ENCODE data around the gene CSTF1.

The CSTF1 gene

GRCh38 chr20:56430957-56431356, 38.5 kb downstream of the CSTF1 start:
- no peak for DNase-seq

DNA sequence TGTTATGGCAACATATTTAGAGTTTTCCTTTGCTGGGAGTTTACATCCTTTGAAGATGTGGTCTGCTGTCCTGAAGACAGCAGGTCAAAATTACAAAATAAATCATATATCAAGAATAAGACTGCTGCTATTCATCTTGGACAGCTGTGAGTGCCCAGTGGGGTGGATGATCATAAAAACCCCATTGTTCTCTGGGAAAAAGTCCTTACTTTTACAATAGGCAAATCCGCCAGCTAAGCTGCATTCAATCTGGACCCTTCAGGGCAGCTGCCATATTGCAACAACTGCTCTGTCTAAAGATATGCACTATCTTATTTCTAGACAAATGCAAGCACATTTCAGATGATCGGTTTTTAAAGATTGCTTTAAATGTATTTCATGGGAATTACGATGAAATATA, 39.0 kb downstream of the CSTF1 start:
- DNase-seq = no peak

- DNase-seq = no peak
Measured at GRCh38 chr20:56433221-56433879, 40.9 kb downstream of the CSTF1 start.

DNA sequence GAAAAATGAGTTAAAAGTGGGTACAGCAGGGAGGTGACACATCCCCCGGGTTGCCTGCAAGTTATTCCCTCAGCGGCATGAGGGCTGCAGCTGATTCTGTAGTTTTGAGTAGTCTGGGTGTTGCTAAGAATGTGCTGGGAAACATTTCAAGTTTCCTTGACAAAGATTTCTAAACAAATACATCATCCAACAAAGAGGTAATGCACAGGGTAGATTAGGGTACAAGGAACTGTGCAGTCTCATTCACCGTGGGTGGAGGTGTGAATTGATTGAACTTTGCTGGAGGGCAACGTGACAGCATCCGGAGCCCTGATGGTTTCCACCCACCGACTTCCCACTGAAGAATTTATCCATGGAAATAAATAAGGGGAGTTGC, 41.4 kb downstream of the CSTF1 start:
- DNase-seq = no peak

DNA sequence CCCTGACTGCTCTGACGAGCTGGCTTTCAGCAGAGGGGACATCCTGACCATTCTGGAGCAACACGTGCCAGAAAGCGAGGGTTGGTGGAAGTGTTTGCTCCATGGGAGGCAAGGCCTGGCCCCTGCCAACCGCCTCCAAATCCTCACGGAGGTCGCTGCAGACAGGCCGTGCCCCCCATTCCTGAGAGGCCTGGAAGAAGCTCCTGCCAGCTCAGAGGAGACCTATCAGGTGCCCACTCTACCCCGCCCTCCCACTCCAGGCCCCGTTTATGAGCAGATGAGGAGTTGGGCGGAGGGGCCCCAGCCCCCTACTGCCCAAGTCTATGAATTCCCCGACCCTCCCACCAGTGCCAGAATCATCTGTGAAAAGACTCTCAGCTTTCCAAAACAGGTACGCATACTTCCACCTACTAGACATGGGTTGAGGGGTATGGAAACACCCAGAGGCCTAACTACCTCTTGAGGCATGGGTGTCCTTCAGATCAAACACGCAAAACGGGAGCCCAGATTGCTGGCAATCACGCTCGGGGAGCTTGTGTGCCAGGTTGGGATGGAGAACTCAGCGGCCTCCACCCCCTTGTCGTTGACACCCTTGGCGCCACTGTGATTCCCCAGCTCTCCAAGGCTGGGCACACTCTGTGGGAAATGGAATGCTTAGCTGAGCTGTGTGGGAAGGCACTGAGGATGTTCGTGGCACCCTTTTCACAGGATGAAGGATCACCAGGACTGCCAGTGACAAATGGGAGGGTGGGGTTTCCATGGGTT, 44.9 kb downstream of the CSTF1 start:
- DNase-seq = no peak

GRCh38 chr20:56438284-56438683, 45.8 kb downstream of the CSTF1 start:
- DNase-seq = no peak

GRCh38 chr20:56439771-56440291, 47.4 kb downstream of the CSTF1 start:
- DNase-seq = peak; percentile 20

- peak; percentile 58 for DNase-seq
Measured at GRCh38 chr20:56440346-56441007, 48.0 kb downstream of the CSTF1 start.

DNA sequence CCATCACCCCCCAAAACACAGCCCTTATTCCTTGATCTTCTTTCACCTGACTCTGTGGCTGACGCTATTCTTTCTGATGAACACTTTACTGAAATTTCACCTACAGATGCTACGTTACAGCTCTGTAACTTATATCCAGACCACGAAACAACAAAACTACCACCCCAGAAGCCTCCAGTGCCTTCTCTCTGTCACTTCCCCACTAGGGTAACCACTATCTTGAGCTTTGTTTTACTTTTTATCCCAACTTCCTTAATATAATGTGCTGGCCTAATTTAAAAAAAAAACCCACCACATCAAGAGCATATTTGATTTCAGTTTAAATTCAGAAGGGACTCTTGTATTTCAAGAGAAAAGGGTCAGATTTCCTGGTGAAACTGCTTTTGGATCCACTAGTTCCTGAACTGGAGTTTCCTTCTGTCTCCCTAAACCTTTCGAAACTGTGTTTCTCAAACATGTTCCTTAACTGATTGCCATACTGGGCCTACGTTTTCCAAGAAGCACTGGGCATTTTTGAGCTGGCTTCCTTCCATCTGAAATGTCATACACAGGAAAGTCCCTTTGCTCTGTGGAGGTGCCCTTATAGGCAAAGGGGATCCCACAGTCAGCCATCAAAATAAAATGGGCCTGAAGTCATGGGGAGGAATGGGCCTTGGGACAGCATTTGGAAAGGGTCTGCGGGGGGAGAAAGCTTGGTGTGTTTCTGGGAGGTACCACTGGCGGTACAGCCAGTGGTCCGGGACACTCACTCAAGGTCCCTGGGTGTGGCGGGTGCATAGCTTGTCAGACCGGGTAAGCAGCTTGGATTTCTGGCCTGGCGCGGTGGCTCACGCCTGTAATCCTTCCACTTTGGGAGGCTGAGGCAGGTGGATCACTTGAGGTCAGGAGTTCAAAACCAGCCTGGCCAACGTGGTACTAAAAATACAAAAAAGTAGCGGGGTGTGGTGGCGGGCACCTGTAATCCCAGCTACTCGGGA, 50.2 kb downstream of the CSTF1 start:
- no peak for DNase-seq

- no peak for DNase-seq
Measured at GRCh38 chr20:56443654-56444540, 51.5 kb downstream of the CSTF1 start.

DNA sequence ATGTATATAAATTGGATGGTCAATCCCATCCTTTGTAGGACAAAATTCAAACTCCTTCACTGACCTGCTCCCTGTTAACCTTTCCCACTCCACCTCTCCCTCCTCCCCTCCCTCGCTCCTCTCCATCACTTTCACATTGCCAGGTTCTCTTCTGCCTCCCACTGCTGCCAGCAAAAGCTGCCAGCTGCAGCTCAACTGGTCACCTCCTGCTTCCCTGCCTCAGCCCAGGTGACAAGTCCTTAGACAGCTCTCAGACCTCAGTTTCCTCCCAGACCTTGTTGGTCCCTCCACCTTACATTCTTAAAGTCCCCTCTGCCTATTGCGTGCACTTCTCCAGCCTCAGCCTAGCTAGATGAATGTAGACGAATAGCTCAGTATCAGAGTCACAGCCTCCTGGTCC, 52.7 kb downstream of the CSTF1 start:
- no peak for DNase-seq

GRCh38 chr20:56445540-56445939, 53.1 kb downstream of the CSTF1 start:
- DNase-seq = no peak

- no peak for DNase-seq
Measured at GRCh38 chr20:56447227-56447626, 54.8 kb downstream of the CSTF1 start.

DNA sequence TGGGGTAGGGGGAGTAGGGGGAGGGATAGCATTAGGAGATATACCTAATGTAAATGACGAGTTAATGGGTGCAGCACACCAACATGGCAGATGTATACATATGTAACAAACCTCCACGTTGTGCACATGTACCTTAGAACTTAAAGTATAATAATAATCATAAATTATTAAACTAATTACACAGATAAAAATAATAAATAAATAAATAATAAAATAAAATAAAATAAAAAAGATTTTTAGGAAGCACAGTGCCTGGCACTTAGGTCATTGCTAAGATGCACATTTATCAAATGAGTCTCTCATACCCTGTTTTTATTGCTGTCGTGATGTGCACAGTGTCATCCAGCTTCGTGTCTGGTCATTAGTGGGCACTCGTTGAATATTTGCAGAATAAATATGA, 57.0 kb downstream of the CSTF1 start:
- no peak for DNase-seq

GRCh38 chr20:56451056-56451765, 58.8 kb downstream of the CSTF1 start:
- no peak for DNase-seq

DNA sequence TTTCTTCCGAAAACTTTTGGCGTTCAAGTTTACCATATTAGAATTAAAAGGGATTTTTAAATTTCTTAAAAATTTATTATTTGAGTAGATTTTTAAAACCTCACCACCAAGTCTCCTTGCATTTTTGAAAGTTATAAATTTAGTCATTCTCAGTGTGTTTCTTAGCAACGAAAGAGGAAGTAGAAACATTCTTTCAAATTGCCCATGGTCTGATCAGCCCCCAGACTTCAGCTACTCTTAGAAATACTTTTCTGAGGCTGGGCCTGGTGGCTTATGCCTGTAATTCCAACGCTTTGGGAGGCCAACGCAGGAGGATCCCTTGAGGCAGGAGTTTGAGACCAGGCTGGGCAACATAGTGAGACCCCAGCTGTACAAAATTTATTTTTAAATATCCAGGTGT, 60.9 kb downstream of the CSTF1 start:
- no peak for DNase-seq

DNA sequence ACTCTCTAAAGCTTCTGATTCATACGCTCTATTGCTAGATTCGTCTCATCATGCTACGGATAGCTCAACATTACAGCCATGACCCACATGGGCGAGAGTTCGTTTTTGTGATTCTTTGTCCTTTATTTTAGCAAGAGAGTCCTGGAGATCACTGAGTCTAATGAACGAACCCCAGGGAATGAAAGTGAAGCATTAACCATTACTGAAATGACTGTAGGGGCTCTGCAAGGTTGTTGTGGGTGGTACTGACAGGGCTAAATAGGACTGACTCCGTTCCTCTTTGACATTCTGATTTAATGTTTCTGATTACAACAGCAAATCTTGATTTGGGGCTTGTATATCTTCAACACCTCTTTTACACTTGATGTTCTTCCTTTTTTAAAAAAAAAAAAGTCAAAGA, 62.3 kb downstream of the CSTF1 start:
- no peak for DNase-seq

Data from activated gamma-delta T cell treated with Interleukin-2 at 50 U/mL for 16 hours (primary cell).